GM04503 (cell line): ENCODE results near the gene PDLIM4.

Source experiments
- DNase-seq: peaks from one replicate; pipeline ENCODE4 v3.0.0-alpha.2; 2012; ENCODE audit warnings: low read depth

The PDLIM4 gene

DNA sequence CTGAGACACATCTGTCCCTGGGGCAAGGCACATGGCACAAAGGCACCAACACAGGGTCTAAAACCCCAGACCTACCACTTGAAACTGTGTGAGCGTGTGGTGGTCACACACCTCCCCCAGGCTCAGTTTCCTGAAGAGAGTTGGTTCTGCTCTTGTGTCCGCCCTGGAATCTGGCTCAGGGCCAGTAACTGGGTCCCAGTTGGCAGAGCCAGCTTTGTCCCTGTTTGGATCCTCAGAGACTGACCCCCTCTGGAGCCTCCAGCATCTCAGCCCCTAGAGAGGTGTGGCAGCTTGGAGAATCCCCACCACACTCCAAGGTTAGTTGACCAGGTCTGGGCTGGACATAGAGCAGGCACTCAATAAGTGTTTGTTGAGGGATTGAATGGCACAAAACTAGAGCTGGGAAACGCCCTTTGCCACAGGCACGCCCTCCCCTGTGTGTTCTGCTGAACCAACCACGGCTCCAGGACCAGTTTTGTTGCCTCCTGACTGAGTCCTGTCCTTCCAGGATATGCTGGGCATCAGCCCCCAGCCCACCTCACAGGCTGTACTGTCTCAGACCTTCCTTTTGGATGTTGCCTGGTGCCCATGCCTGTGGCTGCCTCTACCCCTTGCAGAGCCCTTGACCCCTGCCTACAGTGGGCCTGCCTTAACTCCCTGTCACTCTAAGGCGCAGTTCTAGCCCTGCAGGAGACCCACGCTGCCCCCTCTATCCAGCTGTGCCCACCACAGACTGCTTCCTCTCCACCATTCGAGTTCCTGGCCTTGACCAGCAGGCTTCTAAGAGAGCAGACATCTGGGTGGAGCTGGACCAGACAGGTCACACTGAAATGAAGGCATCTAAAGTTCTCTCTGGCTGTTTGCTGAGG lies 3.8 kb upstream of the PDLIM4 start:
- no peak for DNase-seq

DNA sequence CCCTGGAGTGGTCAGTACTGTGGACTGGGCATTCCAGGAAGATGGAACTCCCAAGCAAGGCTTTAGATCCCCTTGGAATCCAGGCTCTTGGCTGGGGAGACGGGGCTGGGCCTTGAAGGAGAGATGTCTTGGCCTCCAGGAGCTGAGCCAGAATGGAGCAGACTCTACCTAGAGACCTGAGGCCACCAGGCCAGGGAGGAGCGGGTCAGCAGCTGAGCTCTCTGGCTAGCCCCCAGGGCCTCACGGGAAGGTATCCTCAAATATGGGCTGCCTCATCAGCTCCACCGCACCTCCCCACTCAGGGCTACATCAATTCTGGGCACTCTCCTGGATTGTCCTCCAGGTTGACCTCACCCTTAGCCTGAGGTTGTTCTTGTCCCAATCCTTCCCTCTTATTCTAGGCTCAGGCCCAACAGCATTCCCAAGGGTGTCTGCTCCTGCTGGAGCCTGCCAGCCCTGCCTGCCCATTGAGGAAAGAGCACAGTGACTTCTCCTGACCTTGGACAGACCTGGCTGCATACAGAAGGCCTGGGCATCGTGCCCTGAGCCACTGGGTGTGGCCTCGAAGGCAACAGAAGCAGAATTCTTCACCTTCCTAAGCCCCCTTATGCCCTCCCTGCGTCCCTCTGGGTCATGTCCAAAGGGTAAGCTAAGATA lies 3.0 kb upstream of the PDLIM4 start:
- no peak for DNase-seq

DNA sequence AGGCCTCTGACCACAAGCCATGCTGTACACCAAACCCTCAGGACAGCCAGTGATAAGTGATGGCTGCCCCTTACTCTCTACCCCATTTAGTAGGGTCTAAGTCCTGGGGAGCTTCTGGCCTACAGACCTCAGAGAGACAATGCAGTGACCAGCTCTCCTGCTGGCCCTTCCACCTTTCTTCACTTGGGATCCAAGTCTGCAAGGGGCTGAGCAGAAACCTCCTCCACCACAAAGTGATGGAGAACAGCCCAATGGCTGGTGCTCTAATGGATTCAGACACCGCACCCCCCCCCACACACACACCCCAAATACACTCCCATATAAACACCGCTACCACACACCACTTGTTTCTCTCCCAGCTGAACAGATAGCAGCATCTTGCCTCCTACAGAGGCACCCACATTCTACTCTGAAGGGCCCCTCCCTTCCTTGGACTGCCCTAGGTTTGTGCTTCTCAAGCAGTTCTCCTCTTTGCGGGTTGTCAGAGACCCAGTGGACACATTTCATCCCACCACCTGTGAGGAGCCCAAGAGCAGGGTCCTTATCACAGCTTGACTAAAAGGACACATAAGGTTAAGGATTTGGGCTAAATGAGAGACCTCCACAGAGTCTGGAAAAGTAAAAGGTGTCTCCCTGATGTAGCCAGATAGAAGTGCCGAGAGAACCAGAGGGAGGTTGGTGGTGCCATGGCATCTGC lies 1.3 kb upstream of the PDLIM4 start:
- no peak for DNase-seq

DNA sequence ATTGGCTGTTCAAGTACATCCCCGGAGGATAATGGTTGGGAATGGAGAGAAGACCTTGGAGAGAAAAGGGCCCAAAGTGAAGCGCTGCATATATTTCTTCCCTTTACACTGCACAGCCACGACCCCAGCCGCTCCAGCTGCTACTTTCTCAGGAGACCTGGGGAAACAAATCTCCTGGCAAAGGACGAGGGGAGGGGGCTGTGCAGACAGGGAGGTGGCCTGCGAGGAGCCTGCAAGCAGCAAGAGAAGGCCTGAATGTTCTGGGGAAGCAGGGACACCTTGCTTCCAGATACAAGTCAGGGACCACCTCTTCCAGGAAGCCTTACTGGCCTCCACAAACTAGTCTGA lies 739 bp upstream of the PDLIM4 start:
- no peak for DNase-seq

DNA sequence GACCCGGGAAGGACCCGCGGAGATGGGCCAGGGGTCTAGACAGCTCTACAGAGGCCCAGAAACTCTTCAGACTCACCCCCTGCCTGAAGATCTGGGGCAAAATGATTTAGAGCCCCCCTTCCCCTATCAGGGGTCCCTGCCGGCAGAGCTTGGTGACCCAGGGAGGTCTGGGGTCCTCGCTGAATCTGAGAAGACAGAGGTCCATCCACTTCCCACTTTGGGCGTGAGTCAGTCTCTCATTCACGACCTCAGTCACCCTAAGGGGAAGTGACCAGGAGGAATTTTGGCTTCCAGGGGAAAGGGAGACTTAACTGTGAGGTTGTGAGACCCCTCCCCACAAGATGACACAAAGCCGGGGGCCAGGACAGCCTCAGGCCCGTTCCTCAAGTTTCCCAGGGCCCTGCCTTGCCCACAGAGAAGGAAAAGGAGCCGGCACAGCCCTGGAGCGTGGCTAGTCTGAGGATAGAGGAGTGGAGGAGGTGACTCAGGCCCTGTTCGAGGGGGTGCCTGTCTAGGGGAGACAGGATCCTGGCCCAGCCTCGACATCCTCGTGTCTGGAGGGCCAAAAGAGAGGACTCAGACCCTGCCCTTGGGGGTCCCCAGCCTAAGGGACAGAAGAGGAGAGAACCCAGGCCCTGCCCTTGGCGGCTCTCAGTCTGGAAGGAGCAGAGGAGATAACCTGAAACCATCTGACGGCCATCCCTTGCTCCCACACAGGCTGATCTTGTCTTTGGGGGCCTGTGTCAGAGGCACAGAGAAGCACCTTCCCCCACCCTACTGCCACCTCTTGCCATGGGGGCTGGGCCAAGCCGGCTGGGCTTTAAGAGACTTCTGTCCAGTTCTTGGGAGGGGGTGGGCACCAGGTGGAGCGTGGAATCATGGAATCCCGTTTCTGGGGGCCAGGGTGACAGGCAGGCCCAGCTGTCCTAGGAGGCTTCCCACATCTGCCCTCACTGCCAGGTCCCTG lies 889 bp downstream of the PDLIM4 start:
- DNase-seq = no peak

DNA sequence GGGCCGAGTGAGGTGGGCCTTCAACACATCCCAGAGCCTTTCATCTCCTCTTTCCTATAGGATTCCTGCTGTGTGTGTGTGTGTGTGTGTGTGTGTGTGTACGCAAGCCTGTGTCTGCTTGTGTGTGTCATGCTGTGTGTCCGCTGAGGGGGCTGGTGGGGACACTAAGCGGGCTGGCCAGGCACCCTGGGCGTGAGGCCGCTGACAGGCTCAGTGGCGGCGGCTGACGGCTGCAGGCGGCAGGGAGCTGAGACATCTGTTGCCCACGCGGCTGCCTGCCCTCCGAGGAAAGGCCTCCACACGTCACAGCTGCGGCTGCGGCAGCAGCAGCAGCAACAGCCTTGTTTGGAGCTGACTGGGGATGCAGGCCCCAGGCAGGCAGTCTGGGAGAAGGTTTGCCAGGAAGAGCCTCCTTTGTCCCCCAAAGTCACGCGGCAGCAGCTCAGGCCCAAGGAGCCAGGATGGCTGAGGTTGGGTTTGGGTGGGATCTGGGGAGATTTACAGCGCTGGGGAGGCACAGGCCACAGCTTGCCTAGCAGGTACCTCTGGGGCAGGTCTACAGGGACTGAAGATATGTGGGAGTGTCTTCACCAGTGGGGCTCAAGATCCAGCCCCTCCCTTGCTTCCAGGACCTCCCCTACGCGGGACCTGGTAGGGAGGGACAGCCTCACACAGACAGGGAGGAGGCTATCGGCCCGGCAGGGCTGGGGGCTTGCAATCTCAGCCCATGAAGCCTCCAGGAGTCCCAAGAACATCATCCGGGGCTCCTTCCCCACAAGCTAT lies 1.8 kb downstream of the PDLIM4 start:
- DNase-seq = peak; percentile 61

DNA sequence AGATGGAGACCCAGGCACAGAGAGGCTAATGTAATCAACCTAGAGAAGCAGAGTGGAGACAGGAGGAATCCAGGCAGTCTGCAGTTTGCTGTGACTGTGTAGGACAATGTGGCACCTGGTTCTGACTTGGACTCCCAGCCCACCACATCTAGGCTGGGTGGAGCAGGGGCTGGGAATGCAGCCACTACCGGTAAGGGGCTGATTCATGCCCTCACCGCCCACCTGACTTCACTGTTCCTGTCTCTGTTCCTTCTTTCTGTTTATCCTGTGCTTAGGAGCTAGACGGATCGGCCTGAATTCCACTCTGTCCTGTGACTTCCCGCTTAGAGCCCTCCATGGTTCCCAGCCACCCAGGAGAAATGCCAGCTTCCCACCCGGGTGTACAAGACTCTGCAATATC lies 2.6 kb downstream of the PDLIM4 start:
- no peak for DNase-seq

DNA sequence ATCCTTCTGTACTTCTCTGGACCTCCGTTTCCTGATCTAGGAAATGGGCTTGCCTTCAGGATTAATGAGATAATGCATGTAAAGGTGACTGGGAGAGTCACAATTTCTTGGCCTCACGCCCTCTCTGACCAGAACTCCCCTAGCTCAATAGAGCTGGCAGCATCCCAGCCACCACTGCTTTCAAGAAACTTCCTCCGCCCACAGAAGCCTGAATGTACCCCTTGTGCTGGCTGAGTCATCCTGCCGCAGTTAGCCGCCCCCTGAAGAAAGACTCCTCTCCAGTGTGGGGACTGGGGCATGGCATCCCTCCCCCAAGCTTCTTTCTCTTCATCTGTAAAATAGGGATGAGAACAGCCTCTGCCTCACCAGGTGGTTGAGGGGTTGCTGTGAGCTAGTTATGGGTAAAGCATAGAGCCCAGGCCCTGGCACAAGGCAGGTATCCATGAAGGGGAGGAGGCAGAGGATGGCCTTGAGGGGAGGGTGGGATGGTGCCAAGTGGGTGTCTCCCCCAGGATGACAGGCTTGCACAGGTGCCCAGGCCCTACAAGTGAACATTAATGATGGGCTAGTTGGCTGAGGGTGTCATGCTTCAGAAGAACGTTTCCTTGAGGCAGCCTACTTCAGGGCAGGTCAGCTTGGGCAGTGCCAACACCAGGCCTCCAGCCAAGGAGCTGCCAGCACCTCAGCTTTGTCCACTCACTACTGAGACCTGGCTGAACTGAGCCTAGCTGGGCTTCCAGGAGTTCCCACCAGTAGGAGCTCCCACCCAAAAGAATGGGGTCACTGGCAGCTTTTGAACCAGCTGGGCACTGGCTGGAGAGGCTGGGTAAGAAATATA lies 3.4 kb downstream of the PDLIM4 start:
- no peak for DNase-seq

DNA sequence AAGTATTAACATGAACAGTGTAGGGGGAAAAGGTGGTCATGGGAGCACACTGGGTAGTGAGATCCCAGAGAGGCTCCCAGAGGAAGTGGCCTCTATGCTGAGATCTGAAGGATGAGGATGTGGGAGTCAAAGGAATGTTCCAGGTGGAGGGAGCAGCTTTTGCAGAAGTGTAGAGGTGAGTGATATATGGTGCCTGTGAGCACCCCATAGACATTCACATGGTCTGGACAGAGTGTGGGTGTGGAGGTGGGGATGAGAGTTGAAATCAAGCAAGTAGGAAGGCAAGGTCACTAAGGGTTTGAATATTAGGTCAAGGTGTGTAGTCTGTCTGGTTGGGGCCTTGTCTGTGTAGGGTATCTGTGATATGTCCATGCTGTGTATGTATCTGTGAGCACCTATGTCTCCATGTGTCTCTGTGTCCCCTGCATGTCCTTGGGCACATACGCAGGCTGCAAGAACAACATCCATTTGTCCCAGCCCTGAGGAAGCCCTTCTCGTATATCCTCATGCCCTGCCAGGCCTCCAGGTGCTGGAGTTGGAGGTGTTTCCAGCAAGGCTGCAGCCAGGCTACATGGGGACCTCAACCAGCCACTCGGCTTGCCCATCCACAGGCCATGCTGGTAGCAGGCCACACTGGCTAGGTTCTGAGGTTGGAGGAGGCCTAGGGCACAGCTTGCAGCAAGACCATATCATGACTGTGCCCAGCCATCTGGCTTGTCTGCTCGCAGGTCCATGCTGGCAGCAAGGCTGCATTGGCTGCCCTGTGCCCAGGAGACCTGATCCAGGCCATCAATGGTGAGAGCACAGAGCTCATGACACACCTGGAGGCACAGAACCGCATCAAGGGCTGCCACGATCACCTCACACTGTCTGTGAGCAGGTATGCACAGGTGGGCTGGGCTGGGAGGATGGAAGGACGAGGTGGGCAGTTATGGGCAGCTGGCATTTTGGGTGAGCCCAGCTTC lies 4.7 kb downstream of the PDLIM4 start:
- DNase-seq = no peak

DNA sequence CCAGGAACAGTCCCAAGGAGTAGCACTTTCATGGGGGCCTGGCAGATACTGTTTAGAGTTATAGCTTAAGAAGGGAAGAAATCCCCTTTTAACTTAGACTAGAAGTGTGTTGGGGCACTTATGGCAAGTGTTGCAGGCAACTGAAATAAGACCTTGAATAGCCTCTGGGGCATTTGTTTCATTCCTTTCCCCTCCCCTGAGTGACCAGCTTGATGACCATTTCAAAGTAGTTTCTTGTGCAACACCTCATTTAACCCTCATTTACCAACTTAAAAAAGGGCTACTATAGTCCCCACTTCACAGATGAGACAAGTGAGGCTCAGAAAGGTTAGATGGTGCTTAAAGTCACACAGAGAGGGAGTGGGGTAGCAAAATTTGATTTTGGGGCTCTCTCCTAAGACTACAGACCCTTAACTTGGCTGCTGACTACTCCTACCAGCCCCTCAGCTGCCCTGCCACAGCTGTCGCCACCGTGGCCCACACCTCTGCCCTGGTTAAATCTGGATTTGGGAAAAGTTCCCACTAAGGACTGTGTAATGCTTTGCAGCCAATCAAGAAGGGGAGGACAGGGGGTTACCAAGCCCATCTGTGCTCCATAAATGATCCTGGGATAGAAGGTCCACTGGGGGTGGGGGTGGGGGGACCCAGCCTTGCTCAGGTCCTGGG lies 5.5 kb downstream of the PDLIM4 start:
- DNase-seq = no peak

DNA sequence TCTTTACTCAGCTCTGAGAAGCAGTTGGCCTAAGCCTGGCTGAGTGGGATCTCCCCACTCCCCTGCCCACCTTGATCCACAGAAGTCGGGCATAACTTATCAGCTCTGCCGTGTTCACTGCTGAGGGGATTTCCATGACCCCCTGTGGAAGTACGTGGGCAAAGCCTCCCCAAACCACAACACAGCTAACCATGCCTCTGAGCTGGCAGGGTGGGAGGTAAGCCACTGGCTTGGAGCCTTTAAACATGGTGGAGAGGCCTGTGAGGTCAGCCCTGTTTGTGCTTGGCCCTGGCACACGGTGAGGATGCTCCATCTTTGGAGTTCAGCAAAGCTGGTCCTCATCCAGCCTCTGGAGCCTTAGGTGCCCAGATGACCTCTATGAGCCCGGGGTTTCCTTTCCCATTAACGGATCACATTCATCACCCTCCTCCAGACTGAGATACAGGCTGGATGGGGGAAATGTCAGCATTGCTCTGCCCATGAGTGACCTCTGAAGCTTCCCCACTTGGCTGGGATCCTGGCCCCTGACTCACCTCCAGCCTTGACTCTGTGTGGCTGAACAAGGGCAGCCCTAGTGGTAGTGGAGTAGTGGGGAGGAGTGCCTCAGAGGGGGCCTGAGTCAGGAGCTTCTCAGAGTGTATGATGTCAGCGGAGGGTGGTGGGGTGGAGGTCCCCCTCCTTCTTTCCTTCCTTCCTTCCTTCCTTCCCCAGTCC lies 6.2 kb downstream of the PDLIM4 start:
- peak; percentile 79 for DNase-seq

DNA sequence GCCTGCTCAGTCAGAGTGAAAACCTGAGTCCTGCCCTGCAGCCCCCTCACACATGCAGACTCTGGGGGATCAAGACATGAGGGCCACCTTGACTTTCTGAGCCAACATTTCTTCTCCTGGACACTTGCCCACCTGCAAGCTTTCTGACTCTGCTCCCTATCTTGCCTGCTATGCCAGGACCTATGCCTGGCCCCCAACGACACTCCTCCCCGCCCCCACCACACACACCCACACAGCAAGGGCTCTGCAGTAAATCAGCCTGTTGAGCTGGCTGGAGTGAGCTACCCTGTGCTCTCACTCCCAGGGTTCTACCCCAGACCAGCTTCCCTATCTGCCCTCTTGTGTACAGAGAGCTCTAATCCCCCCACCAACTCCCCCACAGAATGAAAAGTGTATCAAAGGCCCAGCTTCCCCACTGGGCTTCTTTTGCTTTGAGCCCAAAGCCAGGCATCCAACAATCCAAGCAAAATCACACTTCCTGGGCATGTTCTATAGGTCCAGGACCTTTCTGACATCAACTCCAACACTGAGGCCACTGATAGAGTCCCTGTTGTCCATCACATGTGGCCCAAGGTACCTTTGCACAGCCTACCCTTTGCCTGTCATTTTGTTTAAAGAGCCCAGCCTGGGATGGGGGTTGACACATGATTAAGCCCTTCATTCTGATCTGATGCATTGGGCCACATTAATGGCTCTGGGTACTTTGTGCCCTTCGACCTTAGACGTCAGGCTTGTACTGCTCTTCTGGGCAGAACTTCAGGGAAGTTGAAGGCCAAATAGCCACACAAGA lies 7.2 kb downstream of the PDLIM4 start:
- DNase-seq = no peak

DNA sequence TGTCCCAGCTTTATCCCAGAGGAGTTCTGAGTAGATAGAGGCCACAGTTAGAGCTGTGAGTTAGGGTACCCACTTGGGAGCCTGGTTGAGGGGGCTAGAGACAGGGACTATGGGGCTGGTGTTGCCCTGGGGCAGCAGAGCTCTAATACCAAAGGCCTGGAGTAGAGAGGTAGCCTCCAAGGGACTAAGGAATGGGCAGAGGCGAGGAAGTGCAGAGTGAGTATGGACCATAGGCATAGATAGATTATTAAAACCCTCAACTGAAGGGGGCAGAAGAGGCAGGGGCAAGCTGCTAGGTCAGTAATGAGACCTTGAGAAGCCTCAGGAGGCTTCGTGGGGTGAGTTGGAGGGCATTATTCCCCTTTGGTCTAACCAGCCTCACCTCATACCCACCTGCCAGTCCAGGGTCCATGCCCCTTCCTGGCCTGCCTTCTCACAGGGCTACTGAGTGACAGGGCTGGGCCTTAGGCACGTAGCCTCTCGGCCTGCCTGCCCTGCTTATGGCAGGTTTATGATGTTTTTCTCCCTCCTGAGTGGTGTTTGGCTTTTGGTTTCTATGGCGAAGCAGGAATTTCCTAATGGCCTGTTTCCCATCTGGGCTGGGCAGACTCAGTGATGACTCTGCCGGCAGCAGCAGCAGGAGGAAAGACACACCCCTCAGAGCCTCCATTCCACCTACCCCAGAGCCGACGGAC lies 8.0 kb downstream of the PDLIM4 start:
- DNase-seq = peak; percentile 97

DNA sequence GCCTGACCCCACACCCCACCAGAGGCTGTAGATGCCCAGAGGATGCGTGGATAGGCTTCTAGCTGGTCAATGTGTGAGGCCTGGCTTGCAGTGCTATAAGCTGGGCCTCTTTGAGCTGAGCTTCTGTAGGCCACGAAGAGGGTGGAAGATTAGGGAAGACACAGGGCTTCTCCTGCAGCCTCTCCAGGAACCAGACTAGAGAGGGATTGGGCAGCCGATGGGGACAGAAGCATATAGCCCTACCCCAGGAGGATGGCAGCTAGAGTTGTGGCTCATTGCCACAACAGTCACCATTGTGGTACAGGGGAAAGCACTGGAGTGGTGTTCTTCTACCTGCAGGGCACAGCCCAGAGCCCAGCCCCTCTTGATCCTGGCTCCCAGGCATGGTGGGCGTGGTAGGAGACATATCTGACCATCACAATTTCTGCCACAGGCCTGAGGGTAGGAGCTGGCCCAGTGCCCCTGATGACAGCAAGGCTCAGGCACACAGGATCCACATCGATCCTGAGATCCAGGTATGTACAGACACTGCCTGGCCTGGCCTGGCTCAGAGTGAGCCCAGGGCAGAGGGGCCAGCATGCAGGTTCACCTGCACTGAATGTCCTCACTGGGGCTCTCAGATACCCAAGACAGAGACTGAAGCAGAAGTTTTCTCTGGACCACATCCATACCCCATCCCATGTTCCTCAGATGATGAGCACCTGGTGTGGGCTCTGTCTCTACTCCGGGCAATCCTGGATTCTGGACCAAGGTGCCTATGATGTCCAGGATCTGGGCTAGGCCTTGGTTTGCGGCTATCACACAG lies 8.7 kb downstream of the PDLIM4 start:
- no peak for DNase-seq

DNA sequence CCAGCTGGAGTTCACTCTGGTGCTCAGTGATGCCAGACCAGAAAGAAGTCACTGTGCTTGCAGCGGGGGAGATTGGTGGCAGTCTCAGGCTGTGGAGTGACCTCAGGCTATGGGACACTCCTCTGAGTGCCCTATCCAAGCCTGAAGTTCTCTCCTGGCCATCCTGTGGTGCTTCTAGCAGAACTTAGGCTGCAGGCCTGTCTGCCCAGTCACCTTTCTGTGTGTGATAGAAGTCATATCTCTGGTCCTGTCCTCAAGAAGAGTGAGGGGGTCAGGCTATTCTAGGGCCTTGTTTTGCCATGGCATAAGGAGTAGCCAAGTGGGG lies 9.3 kb downstream of the PDLIM4 start:
- DNase-seq = no peak
